ENCODE measurements around the gene PCIF1.

PCIF1 gene

GRCh38 chr20:45896641-45897161 lies 37.8 kb upstream of the PCIF1 start (continued):
- TF ChIP-seq KLF9 (tag by site-specific recombination; IDR thresholded peaks at IDR 0.05; ENCODE audit: low read depth) (no peak), ZNF449 (tag by site-specific recombination; IDR thresholded peaks at IDR 0.05) (no peak), ZNF239 (tag by site-specific recombination; IDR thresholded peaks at IDR 0.05) (no peak), MEIS1 (CRISPR knock-in tag; IDR thresholded peaks at IDR 0.05; ENCODE audit: borderline replicate concordance) (no peak)

GRCh38 chr20:45897289-45897688 lies 37.2 kb upstream of the PCIF1 start:
- no peaks in the 10 kb centered on the region for H3K4me1 ChIP-seq (ENCODE audit: control insufficient read depth, insufficient read depth, low read length)
- no peak overlapping the region for H3K27ac ChIP-seq (ENCODE audit: extremely low read depth, low read depth, low read length)
- no peak overlapping the region for H3K4me3 ChIP-seq (ENCODE audit: low read depth, low read length)
- H3K9me3 ChIP-seq (ENCODE audit: control insufficient read depth, insufficient read depth, low read depth, low read length) = no peaks in the 10 kb centered on the region
- ChIA-PET CTCF (interaction anchor here (1.0 kb wide), 2 partner anchors 8 to 73 kb away, joined by 3 read pairs; no protein-coding TSS in a partner anchor), POLR2A (interaction anchor here (2.1 kb wide), 1 partner anchor 8 kb away, joined by 8 read pairs; no protein-coding TSS in a partner anchor)
- H3K36me3 ChIP-seq (ENCODE audit: control insufficient read depth in 2 of 2, insufficient read depth in 1 of 2, low read length in 2 of 2) = peaks cover 0 to 45% of the 10 kb centered on the region in 2 experiments; a peak in 2 of 3 replicates
- TF ChIP-seq ZNF433 (tag by site-specific recombination; IDR thresholded peaks at IDR 0.05; ENCODE audit: low read depth) (no peak), YY1 (tag by site-specific recombination; IDR thresholded peaks at IDR 0.05) (no peak)

GRCh38 chr20:45897692-45898091 lies 36.8 kb upstream of the PCIF1 start:
- ChIA-PET POLR2A (interaction anchor here (2.1 kb wide), 1 partner anchor 8 kb away, joined by 8 read pairs; no protein-coding TSS in a partner anchor), CTCF (interaction anchor here (1.0 kb wide), 1 partner anchor 72 kb away, joined by 3 read pairs; no protein-coding TSS in a partner anchor)
- Histone ChIP-seq H3K9me3 (ENCODE audit: control insufficient read depth, insufficient read depth, low read depth, low read length) (no peaks in the 10 kb centered on the region), H3K36me3 (ENCODE audit: control insufficient read depth in 2 of 2, insufficient read depth in 1 of 2, low read length in 2 of 2) (peaks cover 0 to 43% of the 10 kb centered on the region in 2 experiments; a peak in 2 of 3 replicates), H3K4me1 (ENCODE audit: control insufficient read depth, insufficient read depth, low read length) (no peaks in the 10 kb centered on the region), H3K27ac (ENCODE audit: extremely low read depth, low read depth, low read length) (no peak overlapping the region), H3K4me3 (ENCODE audit: low read depth, low read length) (no peak overlapping the region)
- no peak for TF ChIP-seq ZNF768 (tag by site-specific recombination; IDR thresholded peaks at IDR 0.05)

- POLR2A ChIA-PET = interaction anchor here (1.6 kb wide), 1 partner anchor 36 kb away, joined by 5 read pairs; the partner anchor contains the start of gene PCIF1
- CTCF ChIA-PET = interaction anchor here (1.3 kb wide), 1 partner anchor 99 kb away, joined by 3 read pairs; no protein-coding TSS in a partner anchor
- no peaks in the 10 kb centered on the region for H3K4me1 ChIP-seq (ENCODE audit: control insufficient read depth, insufficient read depth, low read length)
- no peak overlapping the region for H3K4me3 ChIP-seq (ENCODE audit: low read depth, low read length)
- H3K9me3 ChIP-seq (ENCODE audit: control insufficient read depth, insufficient read depth, low read depth, low read length) = no peaks in the 10 kb centered on the region
- TF ChIP-seq ZNF391 (tag by site-specific recombination; IDR thresholded peaks at IDR 0.05; ENCODE audit: borderline replicate concordance, low read depth) (no peak), ZSCAN18 (tag by site-specific recombination; IDR thresholded peaks at IDR 0.05) (no peak), REPIN1 (tag by site-specific recombination; IDR thresholded peaks at IDR 0.05; ENCODE audit: low read depth) (no peak), ZNF580 (tag by site-specific recombination; IDR thresholded peaks at IDR 0.05) (no peak), FEZF1 (tag by site-specific recombination; IDR thresholded peaks at IDR 0.05) (no peak), ZNF398 (tag by site-specific recombination; IDR thresholded peaks at IDR 0.05) (no peak), ZSCAN30 (tag by site-specific recombination; IDR thresholded peaks at IDR 0.05) (no peak), ZNF239 (tag by site-specific recombination; IDR thresholded peaks at IDR 0.05) (no peak), ZNF324 (tag by site-specific recombination; IDR thresholded peaks at IDR 0.05) (no peak), ZNF19 (tag by site-specific recombination; IDR thresholded peaks at IDR 0.05; ENCODE audit: low read depth) (no peak), ZNF140 (tag by site-specific recombination; IDR thresholded peaks at IDR 0.05) (no peak), ZNF623 (tag by site-specific recombination; IDR thresholded peaks at IDR 0.05) (no peak), ZNF223 (tag by site-specific recombination; IDR thresholded peaks at IDR 0.05) (no peak), ZNF133 (tag by site-specific recombination; IDR thresholded peaks at IDR 0.05) (no peak), ZNF48 (tag by site-specific recombination; IDR thresholded peaks at IDR 0.05) (no peak), ZNF416 (tag by site-specific recombination; IDR thresholded peaks at IDR 0.05) (no peak), ZNF114 (tag by site-specific recombination; IDR thresholded peaks at IDR 0.05) (no peak), KLF9 (tag by site-specific recombination; IDR thresholded peaks at IDR 0.05; ENCODE audit: low read depth) (no peak), KLF8 (tag by site-specific recombination; IDR thresholded peaks at IDR 0.05) (no peak)
- peaks cover 0 to 38% of the 10 kb centered on the region in 2 experiments; a peak in 2 of 3 replicates for H3K36me3 ChIP-seq (ENCODE audit: control insufficient read depth in 2 of 2, insufficient read depth in 1 of 2, low read length in 2 of 2)
- H3K27ac ChIP-seq (ENCODE audit: extremely low read depth, low read depth, low read length) = no peak overlapping the region
These were observed 36.2 kb upstream of the PCIF1 start for GRCh38 chr20:45898285-45898684.

All from HEK293 (cell line).